GM19193 (cell line): Measurements from ENCODE around the gene MPZL2.

ENCODE experiments used
- POLR2A ChIP-seq: IDR thresholded peaks from 4 replicates; pipeline ENCODE4 v1.6.1; 2011; ENCODE audit not compliant: insufficient read depth, insufficient read length; ENCODE audit errors: extremely low read depth

Gene MPZL2

GRCh38 chr11:118206391-118207031, 57.6 kb downstream of the MPZL2 start:
- no peak for TF ChIP-seq POLR2A

GRCh38 chr11:118205606-118206378, 58.3 kb downstream of the MPZL2 start:
- no peak for TF ChIP-seq POLR2A
